HG02610 (cell line): ENCODE data around the gene C13orf46.

Source experiments
- ATAC-seq: cut with Tn5 transposase; IDR thresholded peaks from one replicate; pipeline ENCODE4 v1.9.1; 2021; ENCODE audit warnings: mild to moderate bottlenecking, moderate library complexity; ENCODE audit not compliant: unreplicated experiment

Gene C13orf46

GRCh38 chr13:114010401-114011101 lies 36.7 kb upstream of the C13orf46 start:
- no peak for ATAC-seq

- ATAC-seq = no peak
Observed at GRCh38 chr13:114009590-114010400, 35.9 kb upstream of the C13orf46 start.

DNA sequence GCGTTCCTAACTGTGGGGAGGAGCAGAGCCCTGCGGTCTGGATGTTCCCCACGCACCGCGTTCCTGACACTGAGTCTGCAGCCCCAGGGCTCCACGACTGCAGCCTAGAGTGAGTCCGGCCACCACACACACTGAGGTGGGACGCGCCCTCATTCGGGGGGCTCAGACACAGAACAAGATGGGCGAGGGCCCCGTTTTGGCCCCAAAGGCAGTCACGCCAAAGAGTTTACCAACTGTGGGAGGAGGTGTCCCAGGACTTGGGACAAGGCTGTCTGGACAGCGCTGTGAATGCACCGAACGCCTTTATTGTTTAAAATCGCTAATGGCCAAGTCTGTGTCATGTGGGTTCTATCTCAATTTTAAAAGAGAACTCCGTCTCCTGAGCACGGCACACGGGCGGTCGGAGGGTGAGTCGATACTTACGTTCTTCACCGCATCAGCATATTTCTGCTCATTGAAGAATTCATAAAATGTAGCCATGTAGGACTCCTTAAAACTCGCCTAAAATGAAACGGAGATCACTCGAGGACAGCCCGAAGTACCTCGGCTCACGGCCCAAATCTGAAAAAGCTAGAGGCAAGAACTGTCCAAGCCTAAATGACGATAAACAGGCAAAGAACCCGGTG lies 35.2 kb upstream of the C13orf46 start:
- ATAC-seq = no peak

DNA sequence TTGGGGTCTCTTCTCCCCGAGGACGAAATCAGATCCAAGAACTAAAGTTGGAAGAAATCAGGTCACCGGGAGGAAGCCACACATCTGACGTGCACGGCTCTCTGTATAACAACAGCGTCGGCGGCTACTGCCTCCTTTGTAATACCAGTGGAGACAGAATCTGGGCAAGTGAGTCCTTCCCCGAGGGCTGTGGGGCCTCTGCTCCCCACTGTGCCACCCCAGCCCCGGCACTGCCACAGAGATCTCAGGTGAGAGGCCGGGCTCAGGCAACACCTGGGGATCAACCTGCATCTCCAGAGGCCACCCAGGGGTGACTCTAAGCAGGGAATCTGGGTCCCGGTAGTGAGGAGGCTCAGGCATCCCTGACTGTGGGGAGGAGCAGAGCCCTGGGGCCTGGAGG lies 33.7 kb upstream of the C13orf46 start:
- no peak for ATAC-seq

GRCh38 chr13:114005206-114005724 lies 31.4 kb upstream of the C13orf46 start:
- no peak for ATAC-seq

DNA sequence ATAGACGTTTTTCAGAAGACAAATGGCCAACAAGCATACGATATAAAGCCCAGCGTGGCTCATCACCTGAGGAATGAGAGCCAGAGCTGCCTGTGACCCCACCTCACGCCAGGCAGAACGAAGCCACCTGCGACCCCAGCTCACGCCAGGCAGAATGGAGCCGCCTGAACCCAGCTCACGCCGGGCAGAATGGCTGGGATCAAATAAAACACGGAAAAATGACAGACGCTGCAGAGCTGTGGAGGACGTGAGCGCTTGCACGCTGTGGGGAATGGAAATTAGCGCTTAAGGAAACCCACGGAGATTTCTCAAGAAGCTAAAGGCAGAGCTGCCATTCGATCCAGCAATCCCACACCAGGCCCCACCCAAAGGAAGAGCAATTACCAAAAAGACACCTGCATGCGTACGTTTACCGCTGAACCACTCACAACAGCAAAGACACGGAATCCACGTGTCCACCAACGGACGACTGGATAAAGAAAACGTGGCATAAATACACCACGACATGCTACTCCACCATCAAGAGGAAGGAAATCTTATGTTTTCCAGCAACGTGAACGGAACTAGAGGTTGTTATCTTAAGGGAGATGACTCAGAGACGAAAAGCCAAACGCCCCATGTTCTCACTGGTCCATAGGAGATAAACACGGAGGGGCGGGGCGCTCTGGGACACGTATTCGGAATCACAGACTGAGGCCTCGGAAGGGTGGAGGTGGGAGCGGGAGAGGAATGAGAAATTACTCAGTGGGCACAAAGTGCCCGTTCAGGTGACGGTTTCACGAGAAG lies 30.7 kb upstream of the C13orf46 start:
- ATAC-seq = no peak

GRCh38 chr13:114002771-114003321 lies 29.0 kb upstream of the C13orf46 start:
- ATAC-seq = no peak

- ATAC-seq = no peak
Observed at GRCh38 chr13:114002009-114002544, 28.2 kb upstream of the C13orf46 start.

- ATAC-seq = no peak
Observed at GRCh38 chr13:114001331-114002008, 27.6 kb upstream of the C13orf46 start.

- no peak for ATAC-seq
Observed at GRCh38 chr13:114000151-114001040, 26.5 kb upstream of the C13orf46 start.

- no peak for ATAC-seq
Observed at GRCh38 chr13:113999618-113999910, 25.7 kb upstream of the C13orf46 start.

GRCh38 chr13:113998781-113999617 lies 25.1 kb upstream of the C13orf46 start:
- ATAC-seq = no peak

GRCh38 chr13:113997845-113998751 lies 24.2 kb upstream of the C13orf46 start:
- ATAC-seq = no peak

DNA sequence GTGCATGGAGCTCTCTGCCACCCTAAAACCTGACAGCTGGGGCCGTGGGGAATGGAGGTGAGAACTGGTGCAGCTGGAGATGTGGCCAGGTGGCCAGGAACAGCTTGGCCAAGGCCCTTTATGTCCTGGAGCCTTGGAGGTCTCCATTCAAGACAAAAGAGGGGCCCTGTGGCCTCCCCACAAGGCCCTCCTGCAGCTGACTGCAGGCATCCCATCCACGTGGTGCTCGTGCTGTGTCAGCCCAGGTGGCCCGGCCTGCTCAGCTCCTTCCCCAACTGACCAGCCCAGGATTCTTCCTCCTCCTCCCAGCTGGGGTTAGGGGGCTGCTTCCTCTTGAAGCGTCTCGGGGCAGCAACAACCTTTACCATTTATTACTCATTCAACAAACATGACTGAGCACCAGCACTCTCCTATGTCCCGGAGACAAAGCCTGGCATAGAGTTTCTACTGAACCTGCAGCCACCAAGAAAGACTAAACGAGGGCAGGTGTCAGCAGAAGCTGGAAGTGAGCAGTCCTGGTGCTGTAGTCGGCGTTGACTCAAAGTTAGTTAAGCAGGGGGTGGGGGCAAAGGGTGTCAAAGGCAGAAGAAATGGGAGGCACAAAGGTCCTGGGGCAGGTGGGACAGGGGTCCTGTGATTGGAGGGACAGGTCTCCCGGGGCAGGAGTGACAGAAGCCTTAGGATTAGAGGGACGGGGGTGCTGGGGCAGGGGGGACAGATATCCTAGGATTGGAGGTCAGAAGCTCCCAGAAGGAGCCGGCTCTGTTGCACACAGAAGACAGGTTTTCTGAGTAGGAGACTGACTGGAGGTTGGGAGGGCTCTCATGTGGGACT lies 23.3 kb upstream of the C13orf46 start:
- no peak for ATAC-seq

DNA sequence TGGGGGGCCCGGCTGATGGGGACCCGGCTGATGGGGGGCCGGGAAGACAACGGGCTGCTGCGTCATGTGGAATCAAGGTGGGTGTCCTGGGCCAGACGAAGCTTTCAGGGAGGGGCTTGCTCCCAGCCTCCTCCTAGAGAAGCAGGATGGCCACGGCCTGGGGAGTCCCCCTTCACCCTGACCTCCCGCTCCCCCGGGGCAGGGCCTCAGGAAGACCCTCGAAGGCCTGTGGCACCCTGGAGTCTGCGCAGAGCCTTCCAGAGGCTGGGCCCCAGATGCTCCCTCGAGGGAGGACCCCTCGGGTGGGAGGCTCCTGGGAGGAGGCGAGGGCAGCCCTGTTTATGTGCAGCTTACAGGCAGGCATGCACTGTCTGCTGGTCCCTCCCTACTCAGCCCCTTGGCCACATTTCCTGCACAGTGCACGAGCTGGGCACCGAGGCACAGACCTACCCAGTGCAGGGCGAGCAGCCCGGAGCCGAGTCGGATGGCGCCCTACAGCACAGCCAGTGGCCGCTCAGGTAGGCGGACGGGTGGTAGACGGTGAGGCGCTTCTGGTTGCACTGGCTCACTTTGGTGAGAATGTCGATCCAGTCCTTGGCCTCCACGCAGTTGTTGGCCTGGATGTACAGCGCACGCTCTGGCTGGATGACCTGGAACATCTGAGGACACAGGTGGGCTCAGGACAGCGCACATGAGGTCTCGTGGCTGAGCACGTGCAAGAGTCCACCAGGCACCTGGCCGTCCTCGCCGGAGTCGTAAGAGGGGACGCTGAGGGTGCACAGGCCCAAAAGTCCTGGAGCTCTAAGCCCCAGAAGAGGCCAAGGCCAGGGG lies 22.4 kb upstream of the C13orf46 start:
- ATAC-seq = no peak
